ENCODE results near the gene CELA2A.

DNA sequence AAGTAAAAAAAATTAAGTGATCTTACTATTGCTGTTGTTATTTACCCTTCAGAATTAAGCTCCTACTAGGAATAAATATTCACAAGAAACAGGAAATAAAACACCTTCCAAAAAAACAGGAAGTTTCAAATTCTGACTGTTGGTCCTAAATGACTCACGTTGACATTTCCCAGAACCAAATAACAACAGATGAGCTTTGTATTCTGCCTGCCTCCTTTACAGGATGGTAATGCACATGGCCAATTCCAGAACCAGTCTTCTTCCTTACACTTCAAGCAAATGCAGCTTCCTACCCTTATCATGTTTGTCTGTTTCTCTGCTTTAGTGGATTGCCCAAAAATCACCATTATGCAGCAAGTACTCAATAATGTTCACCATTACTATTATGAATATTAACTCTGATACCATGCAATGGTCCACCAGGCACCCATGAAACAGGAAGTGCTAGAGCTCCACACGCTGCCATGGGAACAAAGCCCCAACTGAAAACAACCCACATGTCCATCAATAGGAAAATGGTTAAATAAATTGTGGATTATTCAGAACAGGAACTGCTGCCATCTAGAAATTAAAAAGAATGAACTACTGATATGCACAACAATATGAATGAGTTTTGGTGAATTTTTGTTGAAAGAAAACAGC is 58.6 kb downstream of the CELA2A start:
- TF ChIP-seq CTCF (IDR thresholded peaks at IDR 0.05) (no peak), EP300 (IDR thresholded peaks at IDR 0.05) (no peak)

All from upper lobe of left lung (tissue), 4 donors.